GM10266 (cell line): ENCODE measurements around the gene OTULIN.

Source experiments
- DNase-seq: peaks from one replicate; pipeline ENCODE4 v3.0.0; 2012; ENCODE audit errors: extremely low spot score
- TF ChIP-seq, protein P1 (sequence below): IDR thresholded peaks from 2 replicates; pipeline ENCODE4 v1.5.1; 2012; ENCODE audit warnings: mild to moderate bottlenecking, low read depth; ENCODE audit not compliant: control insufficient read depth, insufficient read depth; ENCODE audit errors: missing control alignments

OTULIN gene

DNA sequence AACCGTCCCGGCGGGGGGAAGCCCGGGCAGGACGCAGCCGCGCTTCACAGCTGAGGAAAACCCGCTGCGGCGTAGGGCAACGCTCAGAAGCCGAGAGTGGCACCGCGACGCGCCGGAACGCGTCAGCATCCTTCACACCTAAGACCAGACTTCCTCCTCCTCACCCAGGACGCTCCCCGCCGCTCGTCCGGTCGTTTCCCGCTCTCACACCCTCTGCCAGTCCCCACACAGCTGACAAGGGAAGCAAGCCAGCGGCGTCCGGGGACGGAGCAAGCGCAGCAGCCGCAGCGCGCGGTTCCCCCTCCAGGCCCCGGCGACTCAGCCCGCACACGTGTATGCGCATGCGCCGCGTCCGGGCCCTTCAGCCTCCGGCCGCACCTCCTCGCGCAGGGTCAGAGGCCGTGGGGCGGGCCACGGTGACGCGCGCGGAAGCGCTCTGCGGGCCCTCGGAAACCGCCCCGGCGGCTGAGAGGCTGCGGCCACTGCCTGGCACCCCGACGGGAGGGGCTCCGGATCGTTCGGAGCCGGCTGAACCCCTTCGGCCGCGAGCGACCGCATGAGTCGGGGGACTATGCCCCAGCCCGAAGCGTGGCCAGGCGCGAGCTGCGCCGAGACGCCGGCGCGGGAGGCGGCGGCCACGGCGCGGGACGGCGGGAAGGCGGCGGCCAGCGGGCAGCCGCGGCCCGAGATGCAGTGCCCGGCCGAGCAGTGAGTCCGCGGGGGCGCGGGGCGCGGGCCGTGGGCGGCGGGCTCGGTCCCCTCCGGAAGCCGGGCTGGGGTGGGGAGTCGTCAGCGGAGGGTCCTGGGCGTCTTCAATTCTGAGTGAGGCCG lies at the start of gene OTULIN:
Gene OTULIN, plus strand, starts transcription at position 449 of the 831 bp plus-strand sequence. Its CDS starts 108 bp downstream, at position 557.
- TF ChIP-seq, protein P1, sequence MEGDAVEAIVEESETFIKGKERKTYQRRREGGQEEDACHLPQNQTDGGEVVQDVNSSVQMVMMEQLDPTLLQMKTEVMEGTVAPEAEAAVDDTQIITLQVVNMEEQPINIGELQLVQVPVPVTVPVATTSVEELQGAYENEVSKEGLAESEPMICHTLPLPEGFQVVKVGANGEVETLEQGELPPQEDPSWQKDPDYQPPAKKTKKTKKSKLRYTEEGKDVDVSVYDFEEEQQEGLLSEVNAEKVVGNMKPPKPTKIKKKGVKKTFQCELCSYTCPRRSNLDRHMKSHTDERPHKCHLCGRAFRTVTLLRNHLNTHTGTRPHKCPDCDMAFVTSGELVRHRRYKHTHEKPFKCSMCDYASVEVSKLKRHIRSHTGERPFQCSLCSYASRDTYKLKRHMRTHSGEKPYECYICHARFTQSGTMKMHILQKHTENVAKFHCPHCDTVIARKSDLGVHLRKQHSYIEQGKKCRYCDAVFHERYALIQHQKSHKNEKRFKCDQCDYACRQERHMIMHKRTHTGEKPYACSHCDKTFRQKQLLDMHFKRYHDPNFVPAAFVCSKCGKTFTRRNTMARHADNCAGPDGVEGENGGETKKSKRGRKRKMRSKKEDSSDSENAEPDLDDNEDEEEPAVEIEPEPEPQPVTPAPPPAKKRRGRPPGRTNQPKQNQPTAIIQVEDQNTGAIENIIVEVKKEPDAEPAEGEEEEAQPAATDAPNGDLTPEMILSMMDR, result no peak
- DNase-seq, result peak; percentile 96

DNA sequence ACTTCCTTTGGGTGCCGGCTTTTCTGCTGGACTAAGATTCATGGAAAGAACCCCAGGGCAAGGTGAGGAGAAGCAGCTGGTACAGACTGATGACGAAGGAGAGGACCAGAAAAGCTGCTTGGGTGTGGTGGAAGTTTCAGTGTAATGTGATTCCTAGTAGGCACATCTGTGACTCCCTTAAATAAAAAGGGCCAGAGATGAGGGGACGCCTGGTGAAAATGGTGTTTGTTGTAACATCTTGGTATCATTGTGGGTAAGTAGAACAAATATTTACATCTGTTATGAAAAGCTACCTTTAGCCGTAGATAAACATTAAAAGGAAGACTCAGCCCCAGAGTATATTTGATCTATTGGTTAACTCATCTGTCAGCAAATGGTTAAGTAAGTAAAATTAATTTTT lies 49.2 kb upstream of the OTULIN start:
- no peak for DNase-seq
- TF ChIP-seq, protein P1, result no peak

DNA sequence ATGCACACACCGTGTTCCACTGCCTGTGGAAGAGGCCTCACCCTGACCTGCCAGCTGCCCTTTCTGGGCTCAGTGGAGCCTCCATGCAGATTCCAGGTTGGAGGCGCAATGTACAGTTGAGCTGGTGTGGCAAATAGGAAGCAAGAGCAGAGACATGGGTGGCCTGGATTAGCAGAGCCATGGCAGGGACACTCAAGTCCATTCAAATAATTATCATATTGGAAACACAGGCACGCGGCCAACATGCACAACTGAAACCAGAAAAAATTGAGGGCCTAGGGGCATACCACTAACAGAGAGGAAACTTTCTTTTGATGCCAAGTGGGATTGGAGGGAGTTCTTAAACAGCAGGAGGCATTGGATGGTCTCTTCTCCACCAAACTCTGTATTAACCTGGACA lies 47.1 kb upstream of the OTULIN start:
- TF ChIP-seq, protein P1, result no peak
- DNase-seq, result no peak

DNA sequence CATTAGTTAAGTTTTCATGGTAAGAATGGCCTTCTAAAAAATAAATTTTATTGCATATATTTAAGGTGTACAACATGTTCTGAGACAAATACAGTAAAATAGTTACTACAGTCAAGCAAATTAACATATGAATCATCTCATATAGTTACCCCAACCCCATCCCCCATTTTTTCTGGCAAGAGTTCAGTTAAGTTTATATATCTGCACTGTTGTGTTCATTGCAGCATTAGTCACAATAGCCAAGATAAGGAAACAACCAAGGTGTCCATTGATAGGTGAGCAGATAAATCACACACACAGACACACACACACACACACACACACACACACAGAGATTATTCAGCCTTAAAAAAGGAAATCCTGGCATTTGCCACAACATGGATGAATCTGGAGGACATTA lies 37.2 kb upstream of the OTULIN start:
- TF ChIP-seq, protein P1, result no peak
- DNase-seq, result no peak

DNA sequence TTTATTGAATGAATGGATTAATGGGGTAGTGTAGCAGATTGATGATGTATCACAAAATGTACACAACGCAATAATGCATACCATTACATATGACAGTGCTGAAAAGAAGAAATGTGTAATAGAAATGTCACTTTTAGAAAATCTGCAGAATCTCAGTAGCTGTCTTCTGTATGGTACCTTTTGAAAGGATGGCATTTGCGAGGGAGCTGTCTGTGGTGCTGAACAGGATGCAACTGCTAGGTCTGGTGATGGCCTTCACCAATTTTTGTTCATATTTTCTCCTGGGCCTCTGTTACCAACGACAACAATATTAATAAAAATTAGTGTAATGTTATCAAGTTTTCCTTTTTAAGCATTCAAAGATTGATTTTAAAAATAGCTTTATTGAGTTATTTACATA lies 36.2 kb upstream of the OTULIN start:
- TF ChIP-seq, protein P1, result no peak
- DNase-seq, result peak; percentile 38

DNA sequence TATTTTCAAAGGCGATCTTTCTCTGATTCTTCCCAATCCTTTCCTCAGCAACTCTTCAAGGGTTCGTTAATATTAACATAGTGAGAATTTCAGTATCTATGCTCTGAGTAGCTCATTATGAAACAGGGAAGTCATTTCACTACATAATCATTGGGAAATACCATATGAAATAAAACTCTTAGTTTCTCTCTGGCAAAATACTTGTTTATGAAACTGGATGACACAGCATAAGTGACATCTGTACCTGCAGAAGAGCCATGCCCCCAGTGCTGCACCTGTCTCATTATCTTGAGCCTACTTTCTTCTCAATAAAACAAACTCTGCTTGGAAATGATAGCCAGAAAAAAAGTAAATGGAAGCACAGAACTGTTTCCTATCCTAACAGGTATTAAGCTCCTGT lies 33.8 kb upstream of the OTULIN start:
- TF ChIP-seq, protein P1, result no peak
- DNase-seq, result no peak

- no peak for DNase-seq
- TF ChIP-seq, protein P1, result no peak
These were observed 28.9 kb upstream of the OTULIN start for GRCh38 chr5:14635656-14636055.
